Pancreas (tissue), 10 donors: Measurements from ENCODE around the gene PPIA. TPM values are rescaled to one million over a fixed set of nuclear protein-coding genes. Genes with fewer than 3 reads are reported as not detected.
A peak's percentile ranks its signal among the peaks of the same experiment; 100 is the strongest.

Experiments
- ATAC-seq, 4 donors: fragments of 200-7000 bp; cut with Tn5 transposase; one replicate each; pipeline versions ENCODE4 v1.8.0 to v1.9.1; 2020; ENCODE audit warnings: mild to moderate bottlenecking in 4 of 4, moderate library complexity in 4 of 4
- DNase-seq, 6 donors: peaks; one replicate each; pipeline ENCODE4 v3.0.0-alpha.2; 2020
- FAIRE-seq: peaks from 2 replicates; lab custom pipeline; 2012; peaks lifted over from hg19 to GRCh38; lab: Jason Lieb, UNC
- H3K27ac ChIP-seq, 4 donors: fragments of 200-600 bp; sonication (generic); 1 replicate in 3 of 4; 2 replicates in 1 of 4; pipeline versions ENCODE4 v1.5.0 to v1.8.0; 2020
- H3K27me3 ChIP-seq, 4 donors: fragments of 200-600 bp; one replicate each; pipeline ENCODE4 v1.8.0; 2021
- H3K36me3 ChIP-seq, 3 donors: fragments of 200-600 bp; sonication (generic) in 1 of 3; one replicate each; pipeline versions ENCODE4 v1.5.0 to v1.8.0; 2020 to 2021
- H3K4me1 ChIP-seq, 3 donors: fragments of 200-600 bp; one replicate each; pipeline ENCODE4 v1.8.0; 2021
- H3K4me3 ChIP-seq, 4 donors: fragments of 200-600 bp; sonication (generic) in 2 of 4; one replicate each; pipeline versions ENCODE4 v1.5.0 to v1.8.0; 2020 to 2021
- H3K9me3 ChIP-seq, 4 donors: fragments of 200-600 bp; one replicate each; pipeline ENCODE4 v1.8.0; 2021
- WGBS, 2 donors: extraction: QIAGEN DNeasy Blood & Tissue Kit; methylation state at CpG; one replicate each; pipeline ENCODE4 v1.1.7; 2013; 5-methylcytosine and 5-hydroxymethylcytosine counted together
- intact Hi-C, 3 donors: fragments of 100-400 bp; cut with DNase I; formaldehyde crosslinking; loops; one replicate each; pipeline versions ENCODE4 v1.11.1 to v1.14.2; 2022
- polyA plus RNA-seq, 2 donors: library from polyadenylated mRNA; stranded (reverse); fragments of 200-250 nt; gene quantifications; one replicate each; pipeline ENCODE4 v1.2.3, GENCODE V29; 2013
- total RNA-seq, 6 donors: library from RNA; stranded (reverse); fragmentation: NEBNext Ultra II Directional in 4 of 6; extraction: Animal tissue kit (Norgen Biotek cat#: 25700) in 4 of 6; gene quantifications; one replicate each; pipeline versions ENCODE4 v1.2.1 to v1.2.4, GENCODE V29; 2021 to 2023
- TF ChIP-seq, protein P1 (sequence below), 4 donors: fragments of 200-600 bp; sonication (generic) in 3 of 4; IDR thresholded peaks; one replicate each; pipeline versions ENCODE4 v1.5.0 to v1.8.0; 2021; ENCODE audit warnings: antibody characterized with exemption in 4 of 4
- donor health status: healthy with polysubstance abuse.
- donor health status: DM: no; HTN: no; CAD: no; lungs with moderate emphysema.
- donor health status: DM: no; HTN: no; CAD: no.
- donor health status: control.
- donor health status: control.
- donor health status: Bipolar disorder and iron deficiency.
- donor health status: DM: yes; HTN: yes; CAD: no.
- donor health status: DM: no; HTN: no; CAD: no.
- donor health status: DM: no; HTN: no; CAD: no.
- donor health status: DM: yes; HTN: yes; CAD: no.

The PPIA gene
- total and polyA plus RNA-seq, 8 donors: 281 to 1,024 (median 522) TPM

DNA sequence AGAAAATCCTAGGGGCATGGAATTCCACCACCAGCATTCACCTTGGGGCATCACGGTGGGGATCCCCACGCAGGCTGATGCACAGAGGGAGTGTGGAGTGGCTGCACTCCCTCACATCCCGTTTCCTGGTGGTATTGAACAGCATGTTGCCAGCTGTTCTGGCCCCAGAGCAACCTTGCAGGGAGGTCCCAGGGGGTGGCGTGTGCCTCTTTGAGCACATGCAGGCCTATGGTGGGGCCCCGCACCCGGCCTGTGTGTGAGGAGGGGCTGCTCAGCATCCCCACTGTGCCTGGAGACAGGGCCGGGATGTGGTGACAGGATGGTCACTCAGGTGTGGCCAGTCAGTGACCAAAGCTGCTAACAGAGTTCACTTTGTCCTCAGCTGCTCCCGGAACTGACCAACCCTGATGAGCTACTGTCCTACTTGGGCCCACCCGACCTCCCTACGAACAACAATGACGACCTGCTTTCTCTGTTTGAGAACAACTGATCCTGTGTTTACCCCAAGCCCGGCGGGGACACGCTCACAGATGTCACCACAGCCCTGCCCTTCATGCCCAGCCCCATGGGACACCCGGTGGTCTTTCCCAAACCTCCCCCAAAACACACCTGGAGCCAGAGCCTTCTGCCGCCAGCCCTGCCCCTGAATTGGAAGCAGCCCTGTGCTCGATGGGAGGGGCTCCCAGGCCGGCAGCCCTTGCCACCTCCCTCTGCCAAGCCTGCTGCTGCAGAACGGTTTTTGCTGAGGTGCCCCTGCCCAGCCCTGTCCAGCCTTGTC is 29.2 kb upstream of the PPIA start:
- DNase-seq (peak in 2 of 6 donors; percentile 34 to 62), FAIRE-seq (no peak), ATAC-seq (peak; percentile 21 to 39 (median 31))
- no peak overlapping the region for H3K4me3 ChIP-seq
- peaks cover 3 to 46% (median 30%) of the 10 kb centered on the region in 3 donors for H3K36me3 ChIP-seq
- no peaks in the 10 kb centered on the region for H3K9me3 ChIP-seq
- WGBS, 2 donors: 58 to 63% methylated on average over 19 of the region's 19 CpGs
- peak overlapping the region; percentile 79 to 87 (median 83) for H3K27ac ChIP-seq
- TF ChIP-seq, protein P1, sequence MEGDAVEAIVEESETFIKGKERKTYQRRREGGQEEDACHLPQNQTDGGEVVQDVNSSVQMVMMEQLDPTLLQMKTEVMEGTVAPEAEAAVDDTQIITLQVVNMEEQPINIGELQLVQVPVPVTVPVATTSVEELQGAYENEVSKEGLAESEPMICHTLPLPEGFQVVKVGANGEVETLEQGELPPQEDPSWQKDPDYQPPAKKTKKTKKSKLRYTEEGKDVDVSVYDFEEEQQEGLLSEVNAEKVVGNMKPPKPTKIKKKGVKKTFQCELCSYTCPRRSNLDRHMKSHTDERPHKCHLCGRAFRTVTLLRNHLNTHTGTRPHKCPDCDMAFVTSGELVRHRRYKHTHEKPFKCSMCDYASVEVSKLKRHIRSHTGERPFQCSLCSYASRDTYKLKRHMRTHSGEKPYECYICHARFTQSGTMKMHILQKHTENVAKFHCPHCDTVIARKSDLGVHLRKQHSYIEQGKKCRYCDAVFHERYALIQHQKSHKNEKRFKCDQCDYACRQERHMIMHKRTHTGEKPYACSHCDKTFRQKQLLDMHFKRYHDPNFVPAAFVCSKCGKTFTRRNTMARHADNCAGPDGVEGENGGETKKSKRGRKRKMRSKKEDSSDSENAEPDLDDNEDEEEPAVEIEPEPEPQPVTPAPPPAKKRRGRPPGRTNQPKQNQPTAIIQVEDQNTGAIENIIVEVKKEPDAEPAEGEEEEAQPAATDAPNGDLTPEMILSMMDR (IDR thresholded peaks at IDR 0.05): no peak
- intact Hi-C loops: no loop called here
- peaks cover 10 to 36% (median 12%) of the 10 kb centered on the region in 3 donors for H3K4me1 ChIP-seq
- no peaks in the 10 kb centered on the region for H3K27me3 ChIP-seq

DNA sequence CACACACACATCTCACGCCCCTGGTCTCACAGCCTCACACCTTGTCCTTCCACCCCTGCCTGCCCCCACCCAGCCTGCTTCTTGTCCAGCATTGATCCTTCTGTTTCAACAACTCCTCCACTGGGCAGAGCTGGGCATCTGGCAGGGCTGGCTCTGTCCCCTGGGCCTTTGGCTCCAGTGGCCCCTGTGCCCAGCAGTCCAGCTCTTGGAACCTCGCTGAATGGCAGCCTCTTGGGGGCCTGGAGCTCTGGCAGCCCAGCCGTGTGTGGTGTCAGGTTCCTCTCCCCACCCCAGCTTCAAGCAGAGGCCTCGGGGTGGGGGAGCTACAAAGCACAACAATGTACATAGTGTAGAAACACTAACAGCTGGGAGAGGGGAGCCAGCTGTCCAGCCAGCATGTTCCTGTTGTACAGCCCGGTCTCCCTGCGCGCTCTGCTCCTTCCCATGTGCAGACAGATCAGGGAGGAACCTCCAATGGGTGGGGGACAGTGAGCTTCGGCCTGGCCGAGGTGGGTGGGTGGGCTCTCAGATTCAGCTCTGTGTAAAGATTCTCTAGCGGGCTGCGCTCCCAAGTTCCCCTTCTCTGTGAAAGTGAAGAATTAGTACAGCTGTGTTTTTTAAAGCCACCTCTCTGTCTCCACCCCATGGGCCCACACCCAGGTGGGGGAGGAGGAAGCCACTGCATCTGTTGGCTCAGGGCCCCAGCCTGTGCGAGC is 28.4 kb upstream of the PPIA start:
- no peaks in the 10 kb centered on the region for H3K9me3 ChIP-seq
- no peaks in the 10 kb centered on the region for H3K27me3 ChIP-seq
- WGBS, 2 donors: 33 to 35% methylated on average over 12 of the region's 12 CpGs
- FAIRE-seq (no peak), DNase-seq (peak; percentile 74 to 92 (median 84)), ATAC-seq (peak; percentile 82 to 83 (median 82))
- intact Hi-C loops: no loop called here
- TF ChIP-seq, protein P1 (IDR thresholded peaks at IDR 0.05): no peak
- H3K4me3 ChIP-seq: peak overlapping the region in 1 of 4 donors; percentile 0
- peaks cover 3 to 42% (median 27%) of the 10 kb centered on the region in 3 donors for H3K36me3 ChIP-seq
- H3K27ac ChIP-seq: peak overlapping the region; percentile 79 to 87 (median 83)
- peaks cover 10 to 36% (median 12%) of the 10 kb centered on the region in 3 donors for H3K4me1 ChIP-seq

DNA sequence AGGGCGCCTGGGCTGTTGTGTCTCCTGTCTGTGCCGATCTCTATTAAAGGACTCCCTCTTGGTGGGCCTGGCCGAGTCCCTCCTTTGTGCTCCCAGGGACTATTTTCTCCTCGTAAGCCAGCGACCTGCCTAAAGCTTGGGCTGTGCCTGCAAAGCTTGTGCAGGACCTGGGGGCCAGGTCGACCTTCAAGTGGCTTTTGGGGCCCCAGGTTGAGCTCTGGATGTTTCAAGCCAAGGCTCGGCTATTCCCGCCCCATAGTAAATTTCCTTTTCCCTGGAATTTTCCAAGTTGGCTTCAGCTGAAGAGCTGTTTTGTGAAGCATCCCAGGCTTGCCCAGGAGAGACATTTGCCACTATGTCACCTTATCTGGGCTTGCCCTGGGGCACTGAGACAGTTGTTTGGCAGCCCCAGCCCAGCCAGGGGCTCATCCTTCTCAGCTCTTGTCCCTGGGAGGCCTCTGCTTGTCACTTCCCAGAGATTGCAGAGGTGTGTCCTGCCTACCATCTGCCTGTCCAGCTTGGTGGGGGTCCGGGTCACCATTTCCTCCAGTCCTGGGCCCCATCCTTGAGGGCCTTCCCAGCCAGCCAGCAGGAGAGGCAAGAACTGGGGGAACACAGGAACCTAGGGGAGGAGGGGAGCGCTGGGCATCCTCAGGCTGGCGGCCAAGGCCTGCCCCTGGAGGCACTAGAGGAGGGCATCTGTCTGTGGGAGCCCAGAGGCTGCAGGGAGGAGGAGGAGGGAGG is 27.7 kb upstream of the PPIA start:
- DNase-seq: peak in 2 of 6 donors; percentile 34 to 66
- Histone ChIP-seq H3K27me3 (no peaks in the 10 kb centered on the region), H3K36me3 (peaks cover 3 to 35% (median 20%) of the 10 kb centered on the region in 3 donors), H3K9me3 (no peaks in the 10 kb centered on the region), H3K4me1 (peaks cover 10 to 36% (median 12%) of the 10 kb centered on the region in 3 donors), H3K4me3 (peak overlapping the region in 1 of 4 donors; percentile 0), H3K27ac (peak overlapping the region; percentile 79 to 87 (median 83))
- intact Hi-C loops: no loop called here
- ATAC-seq: peak; percentile 1 to 4 (median 3)
- 39 to 47% methylated on average over 11 of the region's 11 CpGs for WGBS, 2 donors
- TF ChIP-seq, protein P1 (IDR thresholded peaks at IDR 0.05): no peak
- FAIRE-seq: no peak

DNA sequence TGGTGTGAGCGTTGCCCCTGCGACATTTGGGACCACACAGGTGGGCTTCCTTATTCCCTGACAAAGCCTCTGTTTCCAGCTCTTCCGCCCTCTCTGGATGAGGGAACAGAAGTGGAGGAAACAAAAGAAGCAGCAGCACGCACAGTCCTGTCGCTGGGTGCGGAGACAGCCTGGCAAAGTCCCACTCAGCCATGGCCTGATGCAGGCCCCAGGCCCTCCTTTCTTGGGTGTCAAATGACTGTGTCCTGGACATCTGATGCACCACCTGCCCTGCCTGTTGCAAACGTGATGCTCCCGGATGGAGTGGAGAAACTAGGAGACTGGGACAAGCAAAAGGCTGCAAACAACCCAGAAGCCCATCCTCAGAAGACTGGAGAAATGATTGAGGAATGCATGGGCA is 27.1 kb upstream of the PPIA start:
- Histone ChIP-seq H3K27ac (peak overlapping the region in 3 of 4 donors; percentile 16 to 80 (median 35)), H3K36me3 (peaks cover 3 to 29% (median 15%) of the 10 kb centered on the region in 3 donors), H3K4me1 (peaks cover 10 to 36% (median 12%) of the 10 kb centered on the region in 3 donors), H3K4me3 (no peak overlapping the region), H3K9me3 (no peaks in the 10 kb centered on the region), H3K27me3 (no peaks in the 10 kb centered on the region)
- WGBS, 2 donors: 77 to 80% methylated on average over 8 of the region's 8 CpGs
- ATAC-seq (no peak), DNase-seq (peak in 1 of 6 donors; percentile 60), FAIRE-seq (no peak)
- intact Hi-C loops: no loop called here
- TF ChIP-seq, protein P1 (IDR thresholded peaks at IDR 0.05): no peak
